GM23338 (cell line): ENCODE data around the gene OR8S1. TPM values are rescaled to one million over a fixed set of nuclear protein-coding genes. Genes with fewer than 3 reads are reported as not detected.

ENCODE experiments used
- ATAC-seq: fragments of 200-7000 bp; cut with Tn5 transposase; 3 replicates; pipeline ENCODE4 v1.9.1; 2020
- DNase-seq: peaks from one replicate; pipeline ENCODE4 v3.0.0-alpha.2; 2015; ENCODE audit warnings: low spot score
- H2AFZ ChIP-seq: fragments of 200-600 bp; sonication (generic); 2 replicates; pipeline ENCODE4 v1.8.0; 2016; ENCODE audit warnings: antibody characterized with exemption, mild to moderate bottlenecking, moderate library complexity
- H3F3A ChIP-seq: fragments of 200-600 bp; sonication (generic); replicated peaks from 2 replicates; pipeline ENCODE4 v1.8.0; 2017; ENCODE audit warnings: antibody characterized with exemption, mixed run types, low read depth
- H3K27ac ChIP-seq: fragments of 200-600 bp; sonication (generic); 2 replicates; pipeline ENCODE4 v1.6.1; 2016; ENCODE audit warnings: low read depth
- H3K27me3 ChIP-seq: fragments of 200-600 bp; sonication (generic); 2 replicates; pipeline ENCODE4 v1.8.0; 2016; ENCODE audit warnings: mild to moderate bottlenecking, mixed run types, moderate library complexity; ENCODE audit not compliant: insufficient read depth
- H3K36me3 ChIP-seq: fragments of 200-600 bp; sonication (generic); 2 replicates; pipeline ENCODE4 v1.8.0; 2016; ENCODE audit warnings: mild to moderate bottlenecking; ENCODE audit not compliant: insufficient read depth
- H3K4me1 ChIP-seq: fragments of 200-600 bp; sonication (generic); 2 replicates; pipeline ENCODE4 v1.8.0; 2016; ENCODE audit warnings: mild to moderate bottlenecking, moderate library complexity; ENCODE audit not compliant: insufficient read depth
- H3K4me2 ChIP-seq: fragments of 200-600 bp; sonication (generic); 2 replicates; pipeline ENCODE4 v1.7.1; 2017; ENCODE audit warnings: mixed run types
- H3K4me3 ChIP-seq: fragments of 200-600 bp; sonication (generic); 2 replicates; pipeline ENCODE4 v1.6.1; 2016; ENCODE audit warnings: mixed run types
- H3K79me2 ChIP-seq: fragments of 200-600 bp; sonication (generic); replicated peaks from 2 replicates; pipeline ENCODE4 v1.8.0; 2017; ENCODE audit warnings: mild to moderate bottlenecking; ENCODE audit not compliant: insufficient read depth
- H3K9me2 ChIP-seq: fragments of 200-600 bp; sonication (generic); 2 replicates; pipeline ENCODE4 v1.8.0; 2017; ENCODE audit not compliant: insufficient read depth
- H4K20me1 ChIP-seq: fragments of 200-600 bp; sonication (generic); replicated peaks from 2 replicates; pipeline ENCODE4 v1.8.0; 2017; ENCODE audit warnings: mild to moderate bottlenecking; ENCODE audit not compliant: insufficient read depth
- H3K27ac Mint-ChIP-seq: 2 replicates; pipeline ENCODE4 v1.8.0; 2020; ENCODE audit warnings: inconsistent platforms, mild to moderate bottlenecking, moderate library complexity, mixed read lengths
- H3K27me3 Mint-ChIP-seq: 3 replicates; pipeline ENCODE4 v1.8.0; 2022; ENCODE audit warnings: low read depth, mild to moderate bottlenecking, moderate library complexity, mixed read lengths, inconsistent platforms; ENCODE audit not compliant: insufficient read depth, poor library complexity
- H3K36me3 Mint-ChIP-seq: 3 replicates; pipeline ENCODE4 v1.8.0; 2021; ENCODE audit warnings: low read depth, mild to moderate bottlenecking, inconsistent platforms, moderate library complexity, mixed read lengths
- H3K4me1 Mint-ChIP-seq: 3 replicates; pipeline ENCODE4 v1.8.0; 2020; ENCODE audit warnings: mild to moderate bottlenecking, inconsistent platforms, mixed read lengths
- H3K4me3 Mint-ChIP-seq: 3 replicates; pipeline ENCODE4 v1.8.0; 2021; ENCODE audit warnings: moderate library complexity, mild to moderate bottlenecking, inconsistent platforms, mixed read lengths
- H3K9me3 Mint-ChIP-seq: 3 replicates; pipeline ENCODE4 v1.8.0; 2020; ENCODE audit warnings: moderate library complexity, mild to moderate bottlenecking, inconsistent platforms, mixed read lengths
- CTCF ChIP-seq, 2 experiments: fragments of 200-600 bp in 1 of 2; sonication (generic) in 1 of 2; conservative IDR thresholded peaks; 2 replicates each; pipeline versions ENCODE4 v1.5.1 to v1.6.1; 2016 to 2017; ENCODE audit warnings: antibody characterized with exemption in 2 of 2, low read depth in 2 of 2, mild to moderate bottlenecking in 2 of 2, moderate library complexity in 1 of 2
- EZH2 ChIP-seq: fragments of 200-600 bp; sonication (generic); IDR thresholded peaks from one replicate; pipeline ENCODE4 v1.8.0; 2017; ENCODE audit warnings: antibody characterized with exemption, mild to moderate bottlenecking, low read depth; ENCODE audit not compliant: unreplicated experiment
- EZH2phosphoT487 ChIP-seq: fragments of 200-600 bp; sonication (generic); IDR thresholded peaks from one replicate; pipeline ENCODE4 v1.8.1; 2018; ENCODE audit warnings: antibody characterized with exemption; ENCODE audit not compliant: unreplicated experiment
- NANOG ChIP-seq: IDR thresholded peaks from 2 replicates; pipeline ENCODE4 v1.6.1; 2016; ENCODE audit warnings: antibody characterized with exemption, borderline replicate concordance
- POLR2AphosphoS5 ChIP-seq: IDR thresholded peaks from 2 replicates; pipeline ENCODE4 v1.6.1; 2016; ENCODE audit warnings: antibody characterized with exemption, low read depth
- STAT1 ChIP-seq: IDR thresholded peaks from one replicate; pipeline ENCODE4 v1.6.1; 2016; ENCODE audit warnings: antibody characterized with exemption; ENCODE audit not compliant: unreplicated experiment
- polyA plus RNA-seq: library from polyadenylated mRNA; unstranded; fragments of >200 nt; fragmentation: Nextera tagmentation; extraction: Ambion mirVana; gene quantifications from 2 replicates; pipeline ENCODE4 v1.2.1, GENCODE V29; 2016
- total RNA-seq: library from RNA; depleted of rRNA; stranded (reverse); fragments of >200 nt; shearing (Covaris generic); gene quantifications from 2 replicates; pipeline ENCODE4 v1.2.3, GENCODE V29; 2014
- TF ChIP-seq, protein P1 (sequence below): IDR thresholded peaks from 2 replicates; pipeline ENCODE4 v1.6.1; 2016; ENCODE audit warnings: antibody characterized with exemption
- TF ChIP-seq, protein P2 (sequence below): IDR thresholded peaks from one replicate; pipeline ENCODE4 v1.6.1; 2018; ENCODE audit warnings: antibody characterized with exemption; ENCODE audit not compliant: unreplicated experiment

The OR8S1 gene
- total and polyA plus RNA-seq, 2 experiments from 2014 or later, result not detected

GRCh38 chr12:48569946-48570345 is 44.5 kb downstream of the OR8S1 start, which contains the start of gene LALBA:
LALBA (minus strand) TSS chr12:48570046; CDS start chr12:48570020, 26 bp downstream.
- Mint-ChIP-seq H3K9me3 (no peaks in the 10 kb centered on the region; the same call in 1 of the 3 replicates), H3K4me3 (no peak within 1 kb of the TSS), H3K4me1 (no peaks in the 10 kb centered on the region), H3K27me3 (no peaks in the 10 kb centered on the region), H3K36me3 (no peaks in the 10 kb centered on the region), H3K27ac (no peak within 1 kb of the TSS)
- TF ChIP-seq, protein P1, sequence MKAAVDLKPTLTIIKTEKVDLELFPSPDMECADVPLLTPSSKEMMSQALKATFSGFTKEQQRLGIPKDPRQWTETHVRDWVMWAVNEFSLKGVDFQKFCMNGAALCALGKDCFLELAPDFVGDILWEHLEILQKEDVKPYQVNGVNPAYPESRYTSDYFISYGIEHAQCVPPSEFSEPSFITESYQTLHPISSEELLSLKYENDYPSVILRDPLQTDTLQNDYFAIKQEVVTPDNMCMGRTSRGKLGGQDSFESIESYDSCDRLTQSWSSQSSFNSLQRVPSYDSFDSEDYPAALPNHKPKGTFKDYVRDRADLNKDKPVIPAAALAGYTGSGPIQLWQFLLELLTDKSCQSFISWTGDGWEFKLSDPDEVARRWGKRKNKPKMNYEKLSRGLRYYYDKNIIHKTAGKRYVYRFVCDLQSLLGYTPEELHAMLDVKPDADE, result no peak
- TF ChIP-seq CTCF (conservative IDR thresholded peaks at IDR 0.05; ENCODE audit: low read depth in 2 of 2), result no peak
- TF ChIP-seq EZH2, result no peak
- TF ChIP-seq, protein P2, sequence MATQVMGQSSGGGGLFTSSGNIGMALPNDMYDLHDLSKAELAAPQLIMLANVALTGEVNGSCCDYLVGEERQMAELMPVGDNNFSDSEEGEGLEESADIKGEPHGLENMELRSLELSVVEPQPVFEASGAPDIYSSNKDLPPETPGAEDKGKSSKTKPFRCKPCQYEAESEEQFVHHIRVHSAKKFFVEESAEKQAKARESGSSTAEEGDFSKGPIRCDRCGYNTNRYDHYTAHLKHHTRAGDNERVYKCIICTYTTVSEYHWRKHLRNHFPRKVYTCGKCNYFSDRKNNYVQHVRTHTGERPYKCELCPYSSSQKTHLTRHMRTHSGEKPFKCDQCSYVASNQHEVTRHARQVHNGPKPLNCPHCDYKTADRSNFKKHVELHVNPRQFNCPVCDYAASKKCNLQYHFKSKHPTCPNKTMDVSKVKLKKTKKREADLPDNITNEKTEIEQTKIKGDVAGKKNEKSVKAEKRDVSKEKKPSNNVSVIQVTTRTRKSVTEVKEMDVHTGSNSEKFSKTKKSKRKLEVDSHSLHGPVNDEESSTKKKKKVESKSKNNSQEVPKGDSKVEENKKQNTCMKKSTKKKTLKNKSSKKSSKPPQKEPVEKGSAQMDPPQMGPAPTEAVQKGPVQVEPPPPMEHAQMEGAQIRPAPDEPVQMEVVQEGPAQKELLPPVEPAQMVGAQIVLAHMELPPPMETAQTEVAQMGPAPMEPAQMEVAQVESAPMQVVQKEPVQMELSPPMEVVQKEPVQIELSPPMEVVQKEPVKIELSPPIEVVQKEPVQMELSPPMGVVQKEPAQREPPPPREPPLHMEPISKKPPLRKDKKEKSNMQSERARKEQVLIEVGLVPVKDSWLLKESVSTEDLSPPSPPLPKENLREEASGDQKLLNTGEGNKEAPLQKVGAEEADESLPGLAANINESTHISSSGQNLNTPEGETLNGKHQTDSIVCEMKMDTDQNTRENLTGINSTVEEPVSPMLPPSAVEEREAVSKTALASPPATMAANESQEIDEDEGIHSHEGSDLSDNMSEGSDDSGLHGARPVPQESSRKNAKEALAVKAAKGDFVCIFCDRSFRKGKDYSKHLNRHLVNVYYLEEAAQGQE, result no peak
- H3K4me2 ChIP-seq, result no peak within 1 kb of the TSS
- H3K4me3 ChIP-seq, result no peak within 1 kb of the TSS
- DNase-seq (no peak), ATAC-seq (no peak)
- H3F3A ChIP-seq, result no peaks in the 10 kb centered on the region
- no peaks in the 10 kb centered on the region for H3K79me2 ChIP-seq
- H2AFZ ChIP-seq, result no peak within 1 kb of the TSS
- no peaks in the 10 kb centered on the region for H3K9me2 ChIP-seq
- H3K4me1 ChIP-seq, result no peaks in the 10 kb centered on the region
- no peaks in the 10 kb centered on the region for H4K20me1 ChIP-seq
- H3K27ac ChIP-seq, result no peak within 1 kb of the TSS
- H3K36me3 ChIP-seq, result no peaks in the 10 kb centered on the region
- H3K27me3 ChIP-seq, result no peaks in the 10 kb centered on the region

GRCh38 chr12:48572326-48572725 is 46.9 kb downstream of the OR8S1 start:
- H3K4me3 Mint-ChIP-seq, result no peak overlapping the region
- H3K4me3 ChIP-seq, result no peak overlapping the region
- H3K4me1 Mint-ChIP-seq, result no peaks in the 10 kb centered on the region
- H3K79me2 ChIP-seq, result no peaks in the 10 kb centered on the region
- no peak overlapping the region for H3K27ac ChIP-seq
- H3K27me3 ChIP-seq, result no peaks in the 10 kb centered on the region
- no peaks in the 10 kb centered on the region for H3K36me3 Mint-ChIP-seq
- H3K9me3 Mint-ChIP-seq, result no peaks in the 10 kb centered on the region; the same call in 1 of the 3 replicates
- no peaks in the 10 kb centered on the region for H3K36me3 ChIP-seq
- no peaks in the 10 kb centered on the region for H3F3A ChIP-seq
- no peaks in the 10 kb centered on the region for H3K9me2 ChIP-seq
- no peak overlapping the region for H3K27ac Mint-ChIP-seq
- H3K4me2 ChIP-seq, result no peak overlapping the region
- H3K27me3 Mint-ChIP-seq, result no peaks in the 10 kb centered on the region
- no peak for DNase-seq
- H4K20me1 ChIP-seq, result no peaks in the 10 kb centered on the region
- no peak for ATAC-seq
- no peaks in the 10 kb centered on the region for H3K4me1 ChIP-seq
- peak overlapping the region; percentile 69; the same call in 1 of the 2 replicates for H2AFZ ChIP-seq
- TF ChIP-seq EZH2, result no peak
- no peak for TF ChIP-seq STAT1
- TF ChIP-seq, protein P2, result no peak
- TF ChIP-seq EZH2phosphoT487, result no peak
- no peak for TF ChIP-seq POLR2AphosphoS5
- no peak for TF ChIP-seq NANOG
